CD8-positive, alpha-beta memory T cell (primary cell): ENCODE results near the gene AUTS2. TPM values are rescaled to one million over a fixed set of nuclear protein-coding genes. Genes with fewer than 3 reads are reported as not detected.

Experiments used
- CTCF ChIA-PET: fragments of 350-600 bp; sonication (Branson Sonifier 250); formaldehyde crosslinking; loops from one replicate; lab custom pipeline; 2021; ENCODE audit warnings: antibody characterized with exemption; lab: Charles Lee
- POLR2A ChIA-PET: fragments of 350-600 bp; sonication (Branson Sonifier 250); formaldehyde crosslinking; loops from one replicate; lab custom pipeline; 2021; ENCODE audit warnings: antibody characterized with exemption; lab: Charles Lee
- DNase-seq, 5 donors: peaks; one replicate each; pipeline versions ENCODE4 v3.0.0 to v3.0.0-alpha.2; 2020 to 2022; ENCODE audit warnings: mixed read lengths in 1 of 5
- H3K27ac ChIP-seq: one replicate; pipeline ENCODE4 v1.7.0; 2013; ENCODE audit warnings: low read depth, mild to moderate bottlenecking, low read length, moderate library complexity
- H3K27me3 ChIP-seq: 2 replicates; pipeline ENCODE4 v1.7.0; 2013; ENCODE audit warnings: low read length, mild to moderate bottlenecking; ENCODE audit not compliant: insufficient read depth, poor library complexity, severe bottlenecking
- H3K36me3 ChIP-seq: 2 replicates; pipeline ENCODE4 v1.7.0; 2013; ENCODE audit warnings: mild to moderate bottlenecking, low read length, moderate library complexity; ENCODE audit not compliant: insufficient read depth
- H3K4me1 ChIP-seq: 2 replicates; pipeline ENCODE4 v1.7.0; 2013; ENCODE audit warnings: mild to moderate bottlenecking, low read length, moderate library complexity; ENCODE audit not compliant: insufficient read depth
- H3K4me3 ChIP-seq: 2 replicates; pipeline ENCODE4 v1.7.0; 2013; ENCODE audit warnings: mild to moderate bottlenecking, low read length
- H3K9me3 ChIP-seq: 2 replicates; pipeline ENCODE4 v1.7.0; 2013; ENCODE audit warnings: mild to moderate bottlenecking, low read length
- H3K27ac Mint-ChIP-seq, 8 donors: one replicate each; pipeline ENCODE4 v1.8.0; 2020 to 2021; ENCODE audit warnings: mixed read lengths in 8 of 8, mild to moderate bottlenecking in 6 of 8, inconsistent platforms in 3 of 8, moderate library complexity in 3 of 8
- H3K27me3 Mint-ChIP-seq, 2 donors: one replicate each; pipeline ENCODE4 v1.8.0; 2020 to 2021; ENCODE audit warnings: mixed read lengths in 2 of 2, mild to moderate bottlenecking in 1 of 2, moderate library complexity in 1 of 2
- H3K36me3 Mint-ChIP-seq, 3 donors: one replicate each; pipeline ENCODE4 v1.8.0; 2020 to 2021; ENCODE audit warnings: mixed read lengths in 3 of 3, inconsistent platforms in 1 of 3, mild to moderate bottlenecking in 1 of 3
- H3K4me1 Mint-ChIP-seq, 3 donors: one replicate each; pipeline ENCODE4 v1.8.0; 2020 to 2021; ENCODE audit warnings: mixed read lengths in 3 of 3, inconsistent platforms in 1 of 3, mild to moderate bottlenecking in 1 of 3
- H3K4me3 Mint-ChIP-seq, 7 donors: one replicate each; pipeline ENCODE4 v1.8.0; 2020 to 2021; ENCODE audit warnings: mixed read lengths in 7 of 7, mild to moderate bottlenecking in 6 of 7, moderate library complexity in 4 of 7, inconsistent platforms in 2 of 7
- H3K9me3 Mint-ChIP-seq, 5 donors: one replicate each; pipeline ENCODE4 v1.8.0; 2020 to 2022; ENCODE audit warnings: mixed read lengths in 5 of 5, mild to moderate bottlenecking in 3 of 5, moderate library complexity in 2 of 5, inconsistent platforms in 1 of 5
- polyA plus RNA-seq: library from polyadenylated mRNA; unstranded; fragments of 300-500 nt; fragmentation: Illumina TruSeq; gene quantifications from one replicate; pipeline ENCODE4 v1.2.3, GENCODE V29; 2021
- total RNA-seq, 2 experiments: library from RNA; stranded (reverse); gene quantifications; one replicate each; pipeline ENCODE4 v1.2.3, GENCODE V29; 2021

The AUTS2 gene
- total and polyA plus RNA-seq, 3 experiments from 2014 or later: 4.4 to 9.9 (median 5.3) TPM

DNA sequence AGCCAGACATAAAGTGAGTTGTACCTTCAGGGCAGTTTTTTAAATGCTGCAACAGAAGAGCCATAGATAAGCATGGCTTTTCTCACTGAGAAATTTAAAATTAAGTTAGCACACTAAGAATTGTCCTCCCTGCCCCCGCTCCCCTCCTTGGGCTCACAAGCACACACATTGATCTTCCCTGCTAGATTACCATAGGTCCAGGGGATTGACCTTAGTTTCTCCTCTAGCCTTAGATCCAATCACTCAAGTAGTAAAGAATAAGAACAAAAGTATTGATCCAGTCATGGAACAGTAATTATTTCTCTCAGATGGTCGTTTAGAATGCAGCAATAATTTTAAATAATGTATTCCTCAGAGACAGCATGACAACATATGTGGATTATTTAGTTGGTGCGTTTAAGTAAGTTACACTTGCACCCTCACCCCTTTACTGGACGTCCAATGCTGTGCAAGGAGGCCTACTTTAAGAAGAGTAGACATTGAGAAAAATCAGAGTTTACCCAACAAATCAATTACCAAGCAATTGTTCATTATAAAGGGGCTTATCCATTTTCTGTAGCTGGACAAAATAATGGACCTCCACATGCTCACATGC, 850.1 kb downstream of the AUTS2 start:
- no peaks in the 10 kb centered on the region for H3K9me3 ChIP-seq
- DNase-seq: no peak
- CTCF ChIA-PET: no interaction called here
- no peaks in the 10 kb centered on the region for H3K4me1 Mint-ChIP-seq
- H3K27me3 Mint-ChIP-seq: peaks cover 0 to 1% of the 10 kb centered on the region in 2 donors
- H3K36me3 Mint-ChIP-seq: peaks cover 0 to 2% (median 0%) of the 10 kb centered on the region in 3 donors
- H3K36me3 ChIP-seq: no peaks in the 10 kb centered on the region
- H3K4me3 Mint-ChIP-seq: no peak overlapping the region
- H3K27ac Mint-ChIP-seq: no peak overlapping the region
- no peaks in the 10 kb centered on the region for H3K4me1 ChIP-seq
- no peaks in the 10 kb centered on the region for H3K27me3 ChIP-seq
- POLR2A ChIA-PET: no interaction called here
- H3K4me3 ChIP-seq: no peak overlapping the region
- H3K27ac ChIP-seq: no peak overlapping the region
- H3K9me3 Mint-ChIP-seq: no peaks in the 10 kb centered on the region

DNA sequence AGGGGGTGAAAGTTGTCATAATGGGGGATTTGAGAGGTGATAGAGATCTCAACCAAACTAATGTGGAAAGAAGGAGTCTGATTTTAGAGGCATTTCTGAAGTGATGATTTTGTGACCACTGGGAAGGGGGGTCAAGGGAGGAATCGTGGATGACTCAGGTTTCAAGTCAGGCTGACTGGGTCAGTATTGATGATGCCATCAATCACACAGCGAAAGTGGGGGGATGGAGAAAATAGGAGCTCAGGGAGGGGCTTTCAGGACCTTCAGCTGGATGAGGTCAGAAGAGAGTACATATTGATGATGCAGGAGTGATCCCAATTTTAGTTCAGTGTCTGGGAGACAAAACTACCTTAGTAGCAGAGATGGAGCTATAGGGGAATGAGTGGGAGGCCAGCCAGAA, 852.5 kb downstream of the AUTS2 start:
- Mint-ChIP-seq H3K27me3 (peaks cover 0 to 1% of the 10 kb centered on the region in 2 donors), H3K9me3 (no peaks in the 10 kb centered on the region), H3K4me1 (no peaks in the 10 kb centered on the region), H3K4me3 (no peak overlapping the region), H3K27ac (peak overlapping the region in 1 of 8 donors; percentile 60), H3K36me3 (no peaks in the 10 kb centered on the region)
- H3K36me3 ChIP-seq: no peaks in the 10 kb centered on the region
- H3K27me3 ChIP-seq: no peaks in the 10 kb centered on the region
- H3K9me3 ChIP-seq: no peaks in the 10 kb centered on the region
- no peaks in the 10 kb centered on the region for H3K4me1 ChIP-seq
- CTCF ChIA-PET: no interaction called here
- H3K27ac ChIP-seq: no peak overlapping the region
- POLR2A ChIA-PET: no interaction called here
- H3K4me3 ChIP-seq: no peak overlapping the region
- no peak for DNase-seq

DNA sequence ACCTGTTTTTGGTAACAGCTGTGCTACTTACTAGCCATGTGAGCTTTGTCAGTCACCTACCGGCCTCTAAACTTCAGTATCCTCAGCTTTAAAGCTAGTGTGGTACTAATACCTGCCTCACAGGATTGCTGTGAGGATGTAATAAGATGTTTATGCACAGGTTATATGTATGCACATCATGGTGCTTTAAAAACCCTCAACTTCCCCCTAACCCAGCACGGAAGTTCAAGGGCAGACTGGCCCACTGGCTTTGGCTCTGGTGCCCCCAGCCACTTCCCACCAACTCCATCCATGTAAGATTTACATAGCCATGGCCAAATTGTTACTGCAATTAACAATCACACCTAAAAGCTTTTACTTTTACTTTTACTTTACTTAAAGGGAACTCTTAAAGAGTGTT, 857.6 kb downstream of the AUTS2 start:
- peaks cover 0 to 8% of the 10 kb centered on the region in 2 donors for H3K27me3 Mint-ChIP-seq
- peaks cover 17 to 27% (median 27%) of the 10 kb centered on the region in 3 donors for H3K4me1 Mint-ChIP-seq
- no peaks in the 10 kb centered on the region for H3K27me3 ChIP-seq
- no peak for DNase-seq
- no peaks in the 10 kb centered on the region for H3K4me1 ChIP-seq
- no peaks in the 10 kb centered on the region for H3K36me3 ChIP-seq
- H3K9me3 ChIP-seq: no peaks in the 10 kb centered on the region
- peak overlapping the region in 3 of 8 donors; percentile 25 to 77 (median 66) for H3K27ac Mint-ChIP-seq
- no peak overlapping the region for H3K4me3 Mint-ChIP-seq
- H3K4me3 ChIP-seq: no peak overlapping the region
- H3K9me3 Mint-ChIP-seq: no peaks in the 10 kb centered on the region
- no peaks in the 10 kb centered on the region for H3K36me3 Mint-ChIP-seq
- ChIA-PET CTCF (no interaction called here), POLR2A (no interaction called here)
- H3K27ac ChIP-seq: no peak overlapping the region

DNA sequence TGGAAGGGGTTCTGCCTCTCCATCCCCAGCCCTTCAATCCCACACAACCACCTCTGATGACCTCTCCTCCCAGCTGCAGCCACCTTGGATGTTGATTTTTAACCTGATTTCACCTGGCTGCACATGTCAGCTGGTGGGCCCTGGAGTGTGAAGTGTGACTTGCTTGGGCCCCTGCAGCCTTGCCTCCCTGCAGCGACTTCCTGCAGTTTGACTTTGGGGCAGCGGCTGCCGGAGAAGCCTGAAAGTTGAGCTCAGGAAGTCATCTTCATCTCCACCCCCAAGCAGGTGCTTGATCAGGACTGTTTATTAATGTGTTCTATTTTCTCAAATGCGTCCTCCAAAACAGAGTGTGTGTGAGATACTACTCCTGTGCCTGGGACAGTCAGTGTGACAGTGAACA, 858.4 kb downstream of the AUTS2 start:
- H3K27ac ChIP-seq: no peak overlapping the region
- H3K4me3 ChIP-seq: no peak overlapping the region
- no peaks in the 10 kb centered on the region for H3K4me1 ChIP-seq
- Mint-ChIP-seq H3K27me3 (peaks cover 0 to 8% of the 10 kb centered on the region in 2 donors), H3K4me1 (peaks cover 17 to 27% (median 27%) of the 10 kb centered on the region in 3 donors), H3K4me3 (peak overlapping the region in 3 of 7 donors; percentile 7 to 41 (median 32)), H3K27ac (peak overlapping the region in 3 of 8 donors; percentile 26 to 76 (median 64)), H3K9me3 (no peaks in the 10 kb centered on the region), H3K36me3 (no peaks in the 10 kb centered on the region)
- CTCF ChIA-PET: no interaction called here
- no peaks in the 10 kb centered on the region for H3K9me3 ChIP-seq
- DNase-seq: peak in 1 of 5 donors; percentile 47
- no peaks in the 10 kb centered on the region for H3K36me3 ChIP-seq
- POLR2A ChIA-PET: no interaction called here
- no peaks in the 10 kb centered on the region for H3K27me3 ChIP-seq

DNA sequence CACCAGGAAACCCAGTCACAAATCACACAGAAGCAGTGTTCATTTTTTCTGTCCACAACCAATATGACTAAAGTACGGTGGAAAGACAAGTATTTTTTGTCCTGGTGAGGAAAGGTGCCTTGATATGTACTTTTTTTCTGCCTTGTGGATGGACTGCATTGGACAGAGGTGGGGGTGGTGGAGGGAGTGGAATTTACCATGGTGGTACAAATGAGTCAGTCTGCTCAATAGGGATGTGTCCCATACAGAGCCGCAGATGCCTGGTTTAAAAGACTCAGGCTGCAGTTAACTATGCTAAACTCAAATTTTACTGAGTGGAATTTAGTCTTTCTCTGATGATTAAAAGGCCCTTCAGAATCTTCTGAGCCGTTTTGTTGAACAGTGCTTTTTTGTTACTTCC, 859.2 kb downstream of the AUTS2 start:
- POLR2A ChIA-PET: no interaction called here

DNA sequence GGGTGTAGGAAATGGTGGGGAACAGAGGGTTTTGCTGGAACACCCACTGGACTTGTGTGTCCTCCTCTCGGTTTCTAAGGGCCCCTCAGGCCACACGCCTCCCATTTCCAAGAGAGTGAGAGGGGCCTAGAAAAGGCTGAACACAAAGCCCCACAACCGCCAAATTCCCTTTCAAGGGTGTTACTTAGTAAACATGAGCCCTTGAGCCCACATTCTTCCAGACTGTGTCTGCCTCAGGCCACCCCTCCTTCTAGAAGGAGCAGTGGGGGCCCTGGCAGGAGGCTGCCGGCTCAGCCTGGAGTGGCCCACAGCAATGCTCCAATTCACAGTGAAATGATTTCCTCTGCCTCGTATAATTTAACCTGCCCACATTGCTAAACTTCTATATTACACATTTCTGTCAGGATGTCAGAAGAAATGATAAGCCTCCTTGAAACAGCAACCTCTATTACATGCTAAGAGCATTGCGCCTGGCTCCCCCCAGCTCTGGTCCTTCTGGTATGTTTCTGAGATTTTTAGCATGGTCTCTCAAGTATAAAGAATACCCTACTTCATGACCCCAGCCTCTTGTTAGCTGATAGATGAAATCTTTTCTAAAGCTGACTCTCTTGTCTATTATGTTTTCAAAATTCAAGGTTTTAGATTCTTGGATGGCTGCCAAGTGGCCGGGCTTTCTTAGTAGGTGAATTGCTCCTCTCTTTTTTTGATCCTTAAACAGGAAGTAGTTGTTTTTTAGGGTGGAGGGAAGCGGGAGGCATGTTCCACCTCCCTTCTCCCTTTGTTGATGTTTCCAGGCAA, 859.8 kb downstream of the AUTS2 start:
- Histone ChIP-seq H3K36me3 (no peaks in the 10 kb centered on the region), H3K27me3 (no peaks in the 10 kb centered on the region), H3K4me1 (no peaks in the 10 kb centered on the region), H3K27ac (no peak overlapping the region), H3K4me3 (no peak overlapping the region), H3K9me3 (no peaks in the 10 kb centered on the region)
- H3K27ac Mint-ChIP-seq: peak overlapping the region in 6 of 8 donors; percentile 0 to 69 (median 29)
- no peak overlapping the region for H3K4me3 Mint-ChIP-seq
- ChIA-PET POLR2A (no interaction called here), CTCF (no interaction called here)
- no peaks in the 10 kb centered on the region for H3K9me3 Mint-ChIP-seq
- DNase-seq: no peak
- peaks cover 0 to 8% of the 10 kb centered on the region in 2 donors for H3K27me3 Mint-ChIP-seq
- no peaks in the 10 kb centered on the region for H3K36me3 Mint-ChIP-seq
- peaks cover 17 to 27% (median 27%) of the 10 kb centered on the region in 3 donors for H3K4me1 Mint-ChIP-seq

More for the DNA sequence above, 859.2 kb downstream of the AUTS2 start:
- Mint-ChIP-seq H3K27me3 (peaks cover 0 to 8% of the 10 kb centered on the region in 2 donors), H3K36me3 (no peaks in the 10 kb centered on the region), H3K4me3 (no peak overlapping the region), H3K4me1 (peaks cover 17 to 27% (median 27%) of the 10 kb centered on the region in 3 donors), H3K27ac (peak overlapping the region in 2 of 8 donors; percentile 36 to 50), H3K9me3 (no peaks in the 10 kb centered on the region)
- Histone ChIP-seq H3K9me3 (no peaks in the 10 kb centered on the region), H3K4me1 (no peaks in the 10 kb centered on the region), H3K27ac (no peak overlapping the region), H3K27me3 (no peaks in the 10 kb centered on the region), H3K4me3 (no peak overlapping the region), H3K36me3 (no peaks in the 10 kb centered on the region)
- CTCF ChIA-PET: no interaction called here
- no peak for DNase-seq

DNA sequence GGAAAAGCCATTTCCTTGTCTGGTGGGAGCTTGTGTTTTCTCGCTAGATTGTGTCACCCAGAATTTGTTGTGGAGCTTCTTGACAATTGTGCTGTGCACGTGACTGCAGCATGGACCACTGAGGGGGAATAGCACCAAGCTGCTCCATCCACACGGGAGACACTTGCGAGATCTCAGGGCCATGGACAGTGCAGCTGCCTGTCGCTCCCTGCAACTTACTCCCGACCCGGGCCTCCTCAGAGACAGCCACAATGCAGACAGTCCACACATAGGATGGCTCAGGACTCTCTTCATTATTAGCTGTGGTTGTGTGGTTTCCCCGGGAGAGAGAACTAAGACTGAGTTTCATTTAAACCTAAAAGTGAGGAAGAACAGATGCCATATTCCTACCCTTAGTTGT, 860.5 kb downstream of the AUTS2 start:
- no peak overlapping the region for H3K27ac ChIP-seq
- DNase-seq: no peak
- H3K27ac Mint-ChIP-seq: peak overlapping the region in 1 of 8 donors; percentile 0

DNA sequence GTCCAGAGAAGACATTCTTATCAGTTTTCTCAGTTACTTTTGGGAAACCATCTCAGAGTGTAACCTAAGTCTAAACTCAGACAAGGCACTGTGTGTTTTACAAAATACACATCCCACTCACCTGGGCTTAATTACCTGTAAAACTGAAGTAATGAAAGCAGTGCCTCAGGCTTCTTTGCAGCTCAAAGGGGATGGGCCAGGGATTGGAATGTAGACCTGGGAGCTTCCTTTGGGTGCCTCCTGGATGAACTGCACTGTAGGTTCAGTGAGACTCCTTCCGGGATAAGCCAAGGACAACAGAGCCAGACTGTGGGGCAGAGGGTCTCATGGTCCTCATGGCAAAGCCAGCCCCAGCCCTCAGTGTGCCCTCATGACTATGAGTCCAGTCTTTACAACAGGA, 861.3 kb downstream of the AUTS2 start:
- no peak for DNase-seq
- Mint-ChIP-seq H3K4me1 (peaks cover 17 to 27% (median 27%) of the 10 kb centered on the region in 3 donors), H3K27me3 (peaks cover 0 to 8% of the 10 kb centered on the region in 2 donors), H3K36me3 (no peaks in the 10 kb centered on the region), H3K4me3 (no peak overlapping the region), H3K9me3 (no peaks in the 10 kb centered on the region), H3K27ac (no peak overlapping the region)
- Histone ChIP-seq H3K9me3 (no peaks in the 10 kb centered on the region), H3K27ac (no peak overlapping the region), H3K4me3 (no peak overlapping the region), H3K36me3 (no peaks in the 10 kb centered on the region), H3K4me1 (no peaks in the 10 kb centered on the region), H3K27me3 (no peaks in the 10 kb centered on the region)
- ChIA-PET POLR2A (no interaction called here), CTCF (no interaction called here)

More for the DNA sequence above, 860.5 kb downstream of the AUTS2 start:
- Histone ChIP-seq H3K9me3 (no peaks in the 10 kb centered on the region), H3K36me3 (no peaks in the 10 kb centered on the region), H3K27me3 (no peaks in the 10 kb centered on the region), H3K4me1 (no peaks in the 10 kb centered on the region), H3K4me3 (no peak overlapping the region)
- Mint-ChIP-seq H3K9me3 (no peaks in the 10 kb centered on the region), H3K4me1 (peaks cover 17 to 27% (median 27%) of the 10 kb centered on the region in 3 donors), H3K4me3 (no peak overlapping the region), H3K27me3 (peaks cover 0 to 8% of the 10 kb centered on the region in 2 donors), H3K36me3 (no peaks in the 10 kb centered on the region)
- ChIA-PET POLR2A (no interaction called here), CTCF (no interaction called here)
